Measurements from ENCODE around the gene MATK.

MATK gene

GRCh38 chr19:3790209-3790734 is 4.1 kb upstream of the MATK start:
- no peak for DNase-seq (ENCODE audit: low spot score)

GRCh38 chr19:3788996-3789778 is 3.0 kb upstream of the MATK start:
- DNase-seq (ENCODE audit: low spot score) = peak; percentile 37

DNA sequence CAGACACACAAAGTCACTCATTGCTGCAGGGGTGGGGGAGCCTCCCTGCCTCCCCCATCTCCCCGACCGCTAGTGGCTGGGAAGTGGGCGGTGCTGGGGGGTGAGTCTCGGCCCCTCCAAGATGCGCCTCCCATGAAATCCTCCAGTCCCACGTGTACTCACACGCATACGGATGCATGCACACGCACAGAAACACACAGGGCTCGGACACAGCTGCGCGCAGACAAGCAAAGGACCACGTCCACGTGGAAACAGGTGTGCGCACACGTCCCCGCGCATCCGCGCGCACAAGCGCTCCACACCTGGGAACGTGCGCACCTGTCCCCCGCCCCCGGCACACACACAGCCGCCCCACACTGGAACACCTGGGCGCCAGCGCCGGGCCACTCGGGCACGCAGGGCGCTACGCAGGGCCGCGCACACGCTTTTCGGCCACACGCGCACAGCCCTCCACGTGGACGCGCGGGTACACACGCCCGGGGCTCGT is 687 bp downstream of the MATK start:
- DNase-seq (ENCODE audit: low spot score) = no peak

GRCh38 chr19:3784607-3785450 is 1.4 kb downstream of the MATK start:
- DNase-seq (ENCODE audit: low spot score) = no peak

- peak; percentile 44 for DNase-seq (ENCODE audit: low spot score)
These were observed 2.3 kb downstream of the MATK start for GRCh38 chr19:3783660-3784584.

- DNase-seq (ENCODE audit: low spot score) = no peak
These were observed 3.3 kb downstream of the MATK start for GRCh38 chr19:3782903-3783302.

GRCh38 chr19:3782330-3782729 is 3.9 kb downstream of the MATK start:
- no peak for DNase-seq (ENCODE audit: low spot score)

GRCh38 chr19:3781603-3782002 is 4.6 kb downstream of the MATK start:
- DNase-seq (ENCODE audit: low spot score) = no peak

DNA sequence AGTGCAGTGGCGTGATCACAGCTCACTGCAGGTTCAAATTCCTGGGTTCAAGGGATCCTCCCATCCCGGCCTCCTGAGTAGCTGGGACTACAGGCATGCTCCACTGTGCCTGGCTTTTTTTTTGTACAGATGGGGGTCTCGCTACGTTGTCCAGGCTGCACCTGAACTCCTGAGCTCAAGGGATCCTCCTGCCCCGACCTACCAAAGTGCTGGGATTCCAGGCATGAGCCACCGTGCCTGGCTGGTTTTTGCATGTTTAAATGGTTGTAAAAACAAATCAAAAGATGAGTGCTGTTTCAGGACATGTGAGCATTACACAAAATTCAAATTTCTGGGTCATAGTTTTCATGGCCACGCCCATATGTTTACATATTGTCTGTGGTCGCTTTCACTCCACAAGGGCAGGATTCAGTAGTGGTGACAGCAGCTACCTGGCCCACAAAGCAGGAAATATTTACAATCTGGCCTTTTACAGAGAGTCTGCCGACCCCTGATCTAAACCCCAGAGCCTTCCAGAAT is 5.3 kb downstream of the MATK start:
- DNase-seq (ENCODE audit: low spot score) = no peak

GRCh38 chr19:3778899-3779723 is 7.1 kb downstream of the MATK start:
- no peak for DNase-seq (ENCODE audit: low spot score)

DNA sequence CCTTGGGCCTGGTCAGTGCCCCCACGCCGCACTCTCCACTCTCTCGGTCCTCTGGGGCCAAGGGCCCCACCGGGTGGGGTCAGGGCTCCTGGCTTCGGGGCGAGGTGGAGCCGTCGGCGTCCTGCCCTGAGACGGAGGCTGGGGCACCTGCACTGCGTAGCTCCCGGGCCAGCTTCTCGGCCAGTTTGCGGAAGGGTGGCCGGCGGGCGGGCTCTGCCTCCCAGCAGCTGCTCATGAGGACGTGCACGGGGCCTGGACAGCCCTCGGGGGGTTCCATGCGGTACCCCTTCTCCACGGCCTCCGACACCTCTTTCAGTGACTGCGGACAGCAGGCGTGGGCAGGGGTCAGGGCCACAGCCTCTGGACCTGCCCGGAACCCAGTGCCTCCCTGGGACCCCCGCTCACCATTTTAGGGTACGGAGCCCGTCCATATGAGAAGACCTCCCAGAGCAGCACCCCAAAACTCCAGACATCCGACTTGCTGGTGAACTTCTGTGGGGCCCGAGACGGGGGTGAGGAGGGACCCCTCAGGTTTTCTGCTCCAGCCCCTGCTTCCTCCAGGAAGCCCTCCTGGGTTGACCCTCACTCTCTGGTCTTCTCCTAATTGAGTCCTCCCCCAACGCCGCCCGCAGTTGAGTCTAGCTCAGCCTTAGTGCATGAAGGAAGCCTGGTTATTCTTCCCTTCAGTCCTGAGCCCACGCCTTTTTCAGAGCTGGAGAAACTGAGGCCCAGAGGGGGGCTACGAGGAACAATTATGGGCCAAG is 7.9 kb downstream of the MATK start:
- no peak for DNase-seq (ENCODE audit: low spot score)

- no peak for DNase-seq (ENCODE audit: low spot score)
These were observed 9.6 kb downstream of the MATK start for GRCh38 chr19:3776479-3777040.

- DNase-seq (ENCODE audit: low spot score) = no peak
These were observed 10.3 kb downstream of the MATK start for GRCh38 chr19:3775831-3776230.

DNA sequence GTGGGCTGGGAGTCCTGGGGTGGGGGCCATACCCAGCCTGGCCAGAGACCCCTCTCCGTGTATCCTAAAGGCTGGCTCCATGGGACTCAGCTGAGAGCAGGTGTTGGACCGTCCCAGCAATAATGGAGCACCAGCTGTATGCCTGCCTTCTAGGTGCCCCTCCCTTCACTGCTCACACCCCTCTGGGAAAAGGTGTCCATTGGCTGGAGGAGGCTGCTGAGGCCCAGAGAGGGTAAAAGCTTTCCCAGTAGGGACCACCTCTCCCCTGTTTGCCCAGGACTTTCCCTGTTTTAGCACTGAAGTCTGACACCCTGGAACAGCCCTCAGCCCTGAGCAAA is 10.8 kb downstream of the MATK start:
- DNase-seq (ENCODE audit: low spot score) = no peak

- DNase-seq (ENCODE audit: low spot score) = no peak
These were observed 11.4 kb downstream of the MATK start for GRCh38 chr19:3774621-3775373.

GRCh38 chr19:3773814-3774515 is 12.2 kb downstream of the MATK start:
- no peak for DNase-seq (ENCODE audit: low spot score)

- DNase-seq (ENCODE audit: low spot score) = no peak
These were observed 14.2 kb downstream of the MATK start, which contains the start of gene RAX2 for GRCh38 chr19:3771906-3772455. Gene RAX2, minus strand, starts transcription at chr19:3772228. Its CDS starts 486 bp downstream, at chr19:3771742.

All from CD4-positive, alpha-beta T cell treated with Interleukin-15 for 4 hours (primary cell).